Vagina (tissue), 2 donors: ENCODE measurements around the gene REXO5.

ENCODE experiments used
- CTCF ChIP-seq, 3 experiments: fragments of 450-650 bp in 2 of 3; fragments of 200-600 bp in 1 of 3; sonication (generic) in 1 of 3; IDR thresholded peaks; one replicate each; pipeline ENCODE4 v1.5.1; 2017 to 2019; ENCODE audit warnings: antibody characterized with exemption in 3 of 3, mild to moderate bottlenecking in 2 of 3, moderate library complexity in 2 of 3
- POLR2A ChIP-seq, 2 donors: fragments of 450-650 bp; IDR thresholded peaks; one replicate each; pipeline ENCODE4 v1.6.1; 2017; ENCODE audit warnings: antibody characterized with exemption in 2 of 2, mild to moderate bottlenecking in 2 of 2, moderate library complexity in 2 of 2

- TF ChIP-seq CTCF (IDR thresholded peaks at IDR 0.05) (no peak), POLR2A (IDR thresholded peaks at IDR 0.05) (no peak)
Measured at GRCh38 chr16:20814784-20815183, 8.5 kb downstream of the REXO5 start.
